Thymus (tissue), 11 donors: ENCODE measurements around the gene OSM. TPM values are rescaled to one million over a fixed set of nuclear protein-coding genes. Genes with fewer than 3 reads are reported as not detected.
A peak's percentile ranks its signal among the peaks of the same experiment; 100 is the strongest.

ENCODE experiments used
- DNase-seq, 9 donors: peaks; one replicate each; pipeline ENCODE4 v3.0.0-alpha.2; 2013; ENCODE audit warnings: low spot score in 9 of 9, low read depth in 6 of 9, missing footprints in 1 of 9
- H3K27ac ChIP-seq, 2 donors: one replicate each; pipeline ENCODE4 v1.5.1; 2013; ENCODE audit warnings: control low read depth in 1 of 2, low read depth in 1 of 2, low read length in 1 of 2, mild to moderate bottlenecking in 1 of 2, moderate library complexity in 1 of 2
- H3K27me3 ChIP-seq, 2 donors: one replicate each; pipeline ENCODE4 v1.5.1; 2013; ENCODE audit warnings: low read length in 1 of 2; ENCODE audit not compliant: control insufficient read depth in 2 of 2, insufficient read depth in 1 of 2
- H3K36me3 ChIP-seq, 2 donors: one replicate each; pipeline ENCODE4 v1.5.1; 2013; ENCODE audit warnings: low read length in 1 of 2, mild to moderate bottlenecking in 1 of 2, moderate library complexity in 1 of 2; ENCODE audit not compliant: control insufficient read depth in 2 of 2, insufficient read depth in 2 of 2
- H3K4me1 ChIP-seq, 2 donors: one replicate each; pipeline ENCODE4 v1.5.1; 2013; ENCODE audit warnings: low read length in 2 of 2; ENCODE audit not compliant: control insufficient read depth in 2 of 2, insufficient read depth in 2 of 2
- H3K4me3 ChIP-seq, 2 donors: one replicate each; pipeline ENCODE4 v1.5.1; 2013; ENCODE audit warnings: low read length in 2 of 2, control low read depth in 1 of 2, mild to moderate bottlenecking in 1 of 2
- H3K9me3 ChIP-seq, 2 donors: one replicate each; pipeline ENCODE4 v1.5.1; 2013; ENCODE audit warnings: low read length in 1 of 2, mild to moderate bottlenecking in 1 of 2; ENCODE audit not compliant: control insufficient read depth in 2 of 2, insufficient read depth in 1 of 2
- WGBS: extraction: QIAGEN DNeasy Blood & Tissue Kit; methylation state at CpG from one replicate; pipeline ENCODE4 v1.1.7; 2013; 5-methylcytosine and 5-hydroxymethylcytosine counted together
- polyA plus RNA-seq: library from polyadenylated mRNA; stranded (reverse); fragments of 200-250 nt; gene quantifications from one replicate; pipeline ENCODE4 v1.2.3, GENCODE V29; 2013
- total RNA-seq: library from RNA; stranded (reverse); fragments of 120-200 nt; gene quantifications from one replicate; pipeline ENCODE4 v1.2.4, GENCODE V29; 2013
- donor health status: healthy.

The OSM gene
- total and polyA plus RNA-seq, 2 donors = 1.9 to 6.0 TPM

- Histone ChIP-seq H3K36me3 (no peaks in the 10 kb centered on the region), H3K4me3 (no peak overlapping the region), H3K27ac (no peak overlapping the region), H3K4me1 (peaks cover 23 to 78% of the 10 kb centered on the region in 2 donors), H3K27me3 (peaks cover 0 to 2% of the 10 kb centered on the region in 2 donors), H3K9me3 (peaks cover 0 to 6% of the 10 kb centered on the region in 2 donors)
- DNase-seq = peak in 5 of 9 donors; percentile 68 to 82 (median 81)
- 33% methylated on average over 27 of the region's 27 CpGs for WGBS
These were observed 3.5 kb downstream of the OSM start for GRCh38 chr22:30262917-30263741.

GRCh38 chr22:30262112-30262511 lies 4.5 kb downstream of the OSM start:
- Histone ChIP-seq H3K4me1 (peaks cover 18 to 75% of the 10 kb centered on the region in 2 donors), H3K27ac (no peak overlapping the region)
- 97% methylated on average over 4 of the region's 4 CpGs for WGBS

DNA sequence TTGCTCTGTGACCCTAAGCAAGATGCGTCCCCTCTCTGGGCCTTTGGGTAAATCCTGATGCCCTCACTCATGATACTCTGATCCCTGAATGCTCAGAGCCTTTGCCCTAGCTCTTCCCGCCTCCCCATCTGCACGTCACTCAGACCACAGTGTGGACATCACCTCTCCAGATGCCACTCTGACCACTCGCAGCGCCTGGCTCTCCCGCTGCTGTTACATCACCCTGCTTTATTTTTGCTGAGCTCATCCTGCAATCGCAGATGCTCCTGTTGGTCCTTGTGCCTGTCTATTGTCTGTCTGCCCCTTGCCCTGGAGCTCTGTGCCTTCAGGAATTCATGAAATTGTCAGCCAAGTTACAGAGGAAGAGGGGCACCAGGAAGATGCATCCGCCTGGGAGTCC lies 5.5 kb downstream of the OSM start:
- peaks cover 0 to 6% of the 10 kb centered on the region in 2 donors for H3K9me3 ChIP-seq
- no peak overlapping the region for H3K27ac ChIP-seq
- 98% methylated on average over 8 of the region's 8 CpGs for WGBS
- peaks cover 0 to 2% of the 10 kb centered on the region in 2 donors for H3K27me3 ChIP-seq
- no peaks in the 10 kb centered on the region for H3K36me3 ChIP-seq
- no peak overlapping the region for H3K4me3 ChIP-seq
- H3K4me1 ChIP-seq = peaks cover 11 to 70% of the 10 kb centered on the region in 2 donors
- DNase-seq = no peak

More at GRCh38 chr22:30262112-30262511, 4.5 kb downstream of the OSM start:
- Histone ChIP-seq H3K4me3 (no peak overlapping the region), H3K27me3 (peaks cover 0 to 2% of the 10 kb centered on the region in 2 donors), H3K9me3 (peaks cover 0 to 6% of the 10 kb centered on the region in 2 donors), H3K36me3 (no peaks in the 10 kb centered on the region)
- DNase-seq = no peak

- Histone ChIP-seq H3K4me3 (no peak overlapping the region), H3K27me3 (peaks cover 0 to 2% of the 10 kb centered on the region in 2 donors), H3K27ac (no peak overlapping the region), H3K9me3 (peaks cover 0 to 1% of the 10 kb centered on the region in 2 donors), H3K4me1 (peaks cover 7 to 68% of the 10 kb centered on the region in 2 donors), H3K36me3 (no peaks in the 10 kb centered on the region)
- WGBS = 97% methylated on average over 8 of the region's 8 CpGs
- DNase-seq = no peak
These were observed 6.0 kb downstream of the OSM start for GRCh38 chr22:30260682-30261081.

- WGBS = 55% methylated on average over 11 of the region's 11 CpGs
- Histone ChIP-seq H3K27ac (no peak overlapping the region), H3K9me3 (no peaks in the 10 kb centered on the region), H3K4me1 (peaks cover 5 to 64% of the 10 kb centered on the region in 2 donors), H3K27me3 (peaks cover 0 to 2% of the 10 kb centered on the region in 2 donors), H3K36me3 (no peaks in the 10 kb centered on the region), H3K4me3 (no peak overlapping the region)
- DNase-seq = peak in 1 of 9 donors; percentile 29
These were observed 6.4 kb downstream of the OSM start for GRCh38 chr22:30260276-30260675.

GRCh38 chr22:30254314-30254713 lies 12.3 kb downstream of the OSM start:
- Histone ChIP-seq H3K27ac (no peak overlapping the region), H3K9me3 (no peaks in the 10 kb centered on the region), H3K4me1 (peaks cover 5 to 36% of the 10 kb centered on the region in 2 donors), H3K36me3 (no peaks in the 10 kb centered on the region), H3K4me3 (no peak overlapping the region), H3K27me3 (no peaks in the 10 kb centered on the region)
- no peak for DNase-seq
- 96% methylated on average over 6 of the region's 6 CpGs for WGBS

DNA sequence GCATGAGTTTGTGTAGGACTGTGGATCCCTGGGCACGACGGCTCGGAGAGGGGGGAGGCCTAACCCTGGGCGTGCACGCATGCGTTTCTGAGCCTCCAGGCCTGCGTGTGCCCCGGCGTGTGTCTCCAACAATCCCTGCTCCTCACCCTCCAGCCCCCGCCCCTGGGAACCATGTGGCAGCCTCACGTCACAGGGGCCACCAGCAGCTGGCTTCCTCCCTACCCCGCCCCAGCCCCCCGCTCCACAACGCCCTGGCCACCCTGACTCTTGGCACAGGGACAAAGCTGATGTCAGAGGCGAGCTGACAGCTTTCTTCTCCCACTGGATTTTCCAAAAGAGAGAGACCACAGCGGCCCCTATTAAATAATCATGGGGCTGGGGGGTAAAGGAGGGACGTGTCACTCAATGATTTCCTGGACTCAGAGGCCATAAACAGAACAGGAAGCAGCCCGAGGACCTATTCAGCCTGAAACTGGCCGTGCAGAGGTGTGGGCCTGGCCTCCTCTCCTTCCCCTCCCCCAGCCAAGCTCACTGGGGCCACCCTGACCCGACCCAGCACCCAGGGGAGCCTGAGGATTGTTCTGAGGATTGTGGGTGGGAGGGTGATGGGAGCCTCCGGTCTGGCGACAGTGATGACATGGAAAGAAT lies 13.3 kb downstream of the OSM start:
- WGBS = 62% methylated on average over 22 of the region's 22 CpGs
- no peak for DNase-seq
- Histone ChIP-seq H3K4me1 (peaks cover 5 to 32% of the 10 kb centered on the region in 2 donors), H3K36me3 (no peaks in the 10 kb centered on the region), H3K4me3 (no peak overlapping the region), H3K9me3 (no peaks in the 10 kb centered on the region), H3K27me3 (peaks cover 0 to 5% of the 10 kb centered on the region in 2 donors), H3K27ac (no peak overlapping the region)

GRCh38 chr22:30252411-30253204 lies 14.0 kb downstream of the OSM start:
- no peak overlapping the region for H3K27ac ChIP-seq
- DNase-seq = no peak

More at GRCh38 chr22:30252411-30253204, 14.0 kb downstream of the OSM start:
- Histone ChIP-seq H3K4me3 (no peak overlapping the region), H3K4me1 (peaks cover 0 to 25% of the 10 kb centered on the region in 2 donors), H3K27me3 (peaks cover 0 to 12% of the 10 kb centered on the region in 2 donors), H3K36me3 (no peaks in the 10 kb centered on the region), H3K9me3 (no peaks in the 10 kb centered on the region)
- 86% methylated on average over 22 of the region's 22 CpGs for WGBS
